Stimulated activated CD8-positive, alpha-beta memory T cell treated with anti-CD3 and anti-CD28 coated beads, Interleukin-12 subunit alpha, Interleukin-12 subunit beta, amount 100 ng/mL, for 1 hour (primary cell): ENCODE data around the gene DYNC2H1.

ENCODE experiments used
- DNase-seq: peaks from one replicate; pipeline ENCODE4 v3.0.0-alpha.2; 2020; ENCODE audit warnings: low read depth

Gene DYNC2H1

DNA sequence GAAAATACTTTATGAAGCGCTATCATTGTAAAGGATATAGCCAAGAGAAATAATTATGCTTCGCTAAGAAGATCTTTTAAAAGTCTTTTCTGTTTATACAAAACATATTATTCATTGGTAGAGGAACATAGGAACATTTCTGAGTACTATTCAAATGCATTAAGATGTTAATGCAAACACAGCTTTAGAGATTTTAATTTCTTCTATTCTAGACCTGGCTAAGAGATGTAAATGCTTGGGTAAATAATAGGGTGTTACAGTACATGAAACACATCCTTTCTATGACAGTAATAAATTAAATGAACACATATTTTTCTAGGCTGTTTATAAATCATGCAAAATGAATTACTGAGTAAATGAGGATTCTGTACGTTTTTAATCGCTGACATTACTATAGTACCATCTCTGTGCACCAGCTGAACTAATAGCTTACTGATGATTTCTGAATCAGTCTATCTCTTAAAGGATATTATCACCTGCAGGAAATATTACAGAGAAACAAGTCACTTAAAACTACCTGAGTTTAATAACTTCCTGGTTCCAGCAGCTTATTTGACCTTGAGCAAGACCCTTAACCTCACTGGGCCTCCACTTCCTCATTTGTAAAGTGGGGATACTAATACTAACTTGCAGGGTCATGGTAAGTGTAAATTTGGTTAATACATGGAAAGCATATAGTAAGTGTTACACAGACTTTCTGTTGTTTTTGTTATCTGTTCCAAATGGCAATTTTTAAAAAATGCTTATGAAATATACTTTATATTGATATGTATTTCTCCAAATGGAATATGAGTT lies 344.9 kb downstream of the DYNC2H1 start:
- DNase-seq, result no peak

DNA sequence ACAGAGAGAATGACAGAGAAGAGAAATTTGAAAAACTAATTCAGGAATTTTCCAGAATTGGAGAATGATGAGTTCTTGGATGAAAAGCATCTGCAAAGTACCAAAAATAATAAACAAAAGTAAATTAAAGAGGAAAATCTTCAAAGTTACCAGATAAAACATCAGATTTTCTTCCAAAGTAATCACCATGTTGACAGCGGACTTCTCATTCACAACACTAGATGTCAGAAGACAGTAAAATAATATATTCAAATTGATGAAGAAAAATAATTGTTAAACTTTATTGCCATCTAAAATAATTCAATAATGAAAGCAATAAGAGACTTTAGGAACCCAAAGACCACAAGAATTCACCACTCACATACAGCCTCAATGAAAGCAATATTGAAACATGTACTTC lies 355.2 kb downstream of the DYNC2H1 start:
- no peak for DNase-seq

DNA sequence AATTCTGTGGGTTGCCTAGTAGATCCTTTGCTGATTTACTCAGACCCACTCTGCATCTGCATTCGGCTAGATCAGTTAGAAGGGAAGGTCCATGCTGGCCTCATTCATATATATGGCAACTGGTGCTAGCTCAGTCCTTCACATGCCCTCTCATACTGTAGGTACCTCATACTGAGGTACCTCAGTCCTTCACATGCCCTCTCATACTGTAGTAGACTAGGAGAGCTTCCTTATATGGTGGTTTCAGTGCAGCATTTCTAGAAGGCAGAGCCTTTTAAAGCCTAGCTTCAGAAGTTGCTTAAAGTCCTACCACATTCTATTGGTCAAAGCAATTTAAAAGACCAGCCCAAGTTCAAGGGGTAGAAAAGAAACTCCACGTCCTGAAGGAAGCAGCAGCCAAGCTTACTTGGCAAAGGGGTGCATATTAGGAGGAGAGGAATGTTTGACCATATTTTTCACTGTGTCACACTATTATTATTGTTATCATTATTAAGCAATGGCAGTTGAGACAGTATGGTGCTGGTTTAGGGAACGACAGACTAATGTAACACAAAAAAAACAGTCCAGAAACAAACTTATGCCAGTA lies 356.4 kb downstream of the DYNC2H1 start:
- no peak for DNase-seq

DNA sequence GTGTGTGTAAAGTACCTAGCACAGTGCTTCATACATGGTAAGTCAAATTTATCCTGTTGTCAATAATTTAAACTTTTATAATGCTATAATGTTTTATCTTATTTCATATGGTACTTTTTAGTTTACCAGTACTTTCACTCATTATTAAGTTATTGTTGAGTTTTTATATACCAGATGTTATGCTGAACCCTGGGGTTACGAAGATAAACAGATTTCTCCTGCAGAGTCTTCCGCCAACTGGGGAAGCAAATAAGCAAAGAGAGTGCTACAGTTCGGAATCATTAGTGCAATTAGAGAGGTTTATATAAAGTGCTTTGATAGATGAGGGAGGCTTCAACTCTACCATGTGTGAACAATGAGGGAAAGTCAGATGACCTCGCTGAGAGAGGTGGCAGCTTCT lies 362.3 kb downstream of the DYNC2H1 start:
- DNase-seq, result no peak

DNA sequence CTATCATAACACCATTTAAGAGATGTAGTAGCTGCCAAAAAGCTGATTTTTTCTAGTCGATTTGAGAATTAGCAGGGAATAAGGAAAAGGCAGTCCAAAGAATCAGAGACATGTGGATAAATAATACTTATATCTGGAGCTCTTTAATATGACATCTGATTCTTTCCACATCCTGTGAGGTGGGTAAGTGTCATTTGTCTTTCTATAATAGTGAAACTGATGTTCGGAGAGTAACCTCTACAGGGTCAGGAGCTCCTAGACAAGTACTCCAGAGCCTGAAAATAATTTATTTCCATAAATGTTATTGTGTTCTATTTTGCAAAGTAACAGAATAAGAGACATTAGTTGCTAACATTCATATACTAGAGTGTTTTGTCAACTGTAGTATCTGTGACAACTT lies 367.6 kb downstream of the DYNC2H1 start:
- no peak for DNase-seq

DNA sequence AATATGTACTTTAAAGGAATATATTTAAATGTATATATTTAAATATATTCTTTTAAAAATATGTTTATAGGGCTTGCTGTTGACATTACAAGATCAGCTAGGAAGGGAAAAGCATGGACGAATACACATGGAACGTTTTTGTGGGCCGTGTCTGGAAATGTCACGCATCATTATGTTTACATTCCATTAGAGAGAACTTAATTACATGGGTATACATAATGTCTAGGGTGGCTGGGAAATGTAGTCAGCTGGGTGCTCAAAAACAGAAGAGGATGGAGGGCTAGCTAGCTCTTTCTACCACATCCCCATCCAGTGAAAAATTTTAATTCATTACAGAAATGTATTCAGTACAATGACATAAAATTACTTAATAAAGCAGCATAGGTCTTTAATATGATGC lies 371.2 kb downstream of the DYNC2H1 start:
- DNase-seq, result no peak

DNA sequence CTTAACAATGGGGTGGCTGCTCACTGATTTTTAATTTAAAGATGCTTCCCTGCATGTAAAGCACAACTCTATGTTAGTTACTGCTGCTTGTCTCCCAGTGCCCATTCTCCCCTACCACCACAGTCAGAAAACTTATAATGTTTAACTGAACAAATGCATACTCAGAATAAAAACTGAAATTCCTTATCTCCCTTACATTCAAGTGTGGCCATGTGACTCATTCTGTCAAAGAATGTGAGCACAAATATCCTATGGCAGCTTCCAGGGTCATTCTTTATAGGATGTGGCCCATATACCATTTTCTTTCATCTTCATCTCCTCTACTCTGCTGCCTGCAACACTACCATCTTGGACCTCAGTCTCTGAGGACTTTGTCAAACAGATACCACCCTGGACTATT lies 374.8 kb downstream of the DYNC2H1 start:
- no peak for DNase-seq

DNA sequence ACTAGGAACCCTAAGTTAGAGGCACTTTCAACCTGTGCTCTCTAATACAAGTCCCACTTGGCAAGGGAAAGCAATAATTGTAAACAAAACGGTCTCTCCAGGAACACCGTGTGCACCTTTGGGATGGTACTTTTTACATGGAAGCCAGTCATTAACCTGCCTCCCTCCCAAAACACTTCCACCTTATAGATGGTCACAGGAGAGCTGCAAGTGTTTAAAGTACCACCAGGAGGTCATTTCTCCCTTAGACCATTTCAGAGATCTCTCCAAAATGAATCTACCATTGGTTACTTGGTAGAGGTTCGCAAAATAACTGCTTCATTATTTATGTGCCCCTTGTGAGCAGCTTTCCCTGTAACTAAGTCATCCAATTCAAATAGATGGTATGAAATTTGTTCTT lies 375.3 kb downstream of the DYNC2H1 start:
- DNase-seq, result no peak

DNA sequence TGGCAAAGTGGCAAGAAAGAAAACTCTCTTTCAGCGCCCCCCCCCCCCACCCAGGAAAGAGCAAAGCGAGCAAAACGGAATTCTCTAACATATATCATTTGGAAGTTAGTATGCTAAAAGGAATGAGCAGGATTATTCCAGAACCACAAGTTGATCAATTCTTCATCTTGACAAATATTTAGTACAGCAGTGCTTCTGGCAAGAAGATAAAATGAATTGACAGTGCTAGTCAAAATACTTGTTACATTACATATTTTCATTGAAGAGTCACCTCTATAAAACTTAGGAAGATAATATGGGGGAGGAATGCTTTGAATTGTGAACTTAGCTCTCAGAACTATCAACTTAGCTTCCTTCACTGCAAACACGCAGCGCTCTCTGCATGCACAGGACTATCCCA lies 377.4 kb downstream of the DYNC2H1 start:
- DNase-seq, result no peak

DNA sequence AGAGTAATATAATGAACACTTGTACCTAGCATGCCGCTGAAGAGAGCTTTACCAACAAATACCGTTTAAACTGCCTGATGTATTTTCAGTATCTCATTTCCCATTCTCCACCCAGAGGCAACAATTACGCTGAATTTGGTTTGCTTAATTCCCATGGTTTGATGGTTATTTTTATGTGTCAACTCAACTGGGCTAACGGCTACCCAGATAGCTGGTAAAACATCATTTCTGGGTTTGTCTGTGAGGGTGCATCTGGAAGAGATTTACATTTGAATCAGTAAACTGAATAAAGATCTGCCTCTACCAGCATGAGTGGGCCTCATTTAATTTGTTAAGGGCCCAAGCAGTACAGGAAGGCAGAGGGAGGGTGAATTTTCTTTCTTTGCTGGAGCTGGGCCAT lies 377.9 kb downstream of the DYNC2H1 start:
- DNase-seq, result no peak

DNA sequence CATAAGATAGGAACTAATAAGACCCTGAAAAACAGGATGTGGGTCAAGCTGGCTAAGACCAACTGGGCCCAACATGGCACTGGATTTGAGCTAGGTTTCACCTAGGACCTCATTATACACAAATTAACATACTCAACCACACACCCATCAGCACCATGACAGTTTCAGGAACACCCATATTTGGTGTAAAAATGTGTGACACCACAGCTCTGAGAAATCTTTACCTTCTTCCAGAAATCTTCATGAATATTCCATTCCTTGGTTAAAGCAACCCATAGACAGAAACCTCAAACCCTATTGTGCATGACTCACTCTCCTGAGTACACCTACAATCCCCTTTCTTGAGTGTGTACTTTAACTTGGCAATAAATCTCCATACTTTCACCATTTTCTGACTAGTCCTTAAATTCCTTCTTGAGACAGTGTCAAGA lies 378.8 kb downstream of the DYNC2H1 start:
- DNase-seq, result no peak

DNA sequence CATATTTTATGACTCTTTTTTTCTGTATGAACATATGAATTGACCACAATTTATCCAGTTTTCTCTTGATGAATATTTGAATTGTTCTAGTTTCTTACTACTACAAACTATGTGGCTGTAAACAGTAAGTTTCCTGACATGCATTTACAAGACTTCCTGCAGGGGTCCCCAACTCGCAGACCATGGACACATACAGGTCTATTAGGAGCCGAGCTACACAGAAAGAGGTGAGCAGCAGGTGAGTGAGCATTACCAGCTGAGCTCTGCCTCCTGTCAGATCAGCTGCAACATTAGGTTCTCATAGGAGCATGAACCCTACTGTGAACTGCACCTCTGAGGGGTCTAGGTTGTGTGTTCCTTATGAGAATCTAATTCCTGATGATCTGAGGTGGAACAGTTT lies 379.4 kb downstream of the DYNC2H1 start:
- no peak for DNase-seq

DNA sequence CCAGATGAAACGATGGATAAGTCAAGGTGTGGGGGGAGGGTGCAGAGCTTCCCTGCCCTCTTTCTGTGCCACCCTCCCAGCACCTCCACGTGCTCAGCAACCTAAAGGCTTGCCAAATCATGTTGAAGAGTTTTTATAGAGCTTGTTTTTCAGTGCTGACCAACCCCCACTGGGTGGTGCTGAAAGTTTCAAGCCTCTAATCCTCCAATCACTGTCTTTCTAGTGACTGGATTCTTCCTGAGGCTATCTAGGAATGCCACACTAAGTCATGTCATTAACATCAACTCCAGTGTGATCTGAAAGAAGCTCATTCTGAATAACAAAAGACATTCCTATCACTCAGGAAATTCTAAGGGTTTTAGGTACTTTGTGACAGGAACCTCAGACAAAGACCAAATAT lies 382.6 kb downstream of the DYNC2H1 start:
- DNase-seq, result no peak

DNA sequence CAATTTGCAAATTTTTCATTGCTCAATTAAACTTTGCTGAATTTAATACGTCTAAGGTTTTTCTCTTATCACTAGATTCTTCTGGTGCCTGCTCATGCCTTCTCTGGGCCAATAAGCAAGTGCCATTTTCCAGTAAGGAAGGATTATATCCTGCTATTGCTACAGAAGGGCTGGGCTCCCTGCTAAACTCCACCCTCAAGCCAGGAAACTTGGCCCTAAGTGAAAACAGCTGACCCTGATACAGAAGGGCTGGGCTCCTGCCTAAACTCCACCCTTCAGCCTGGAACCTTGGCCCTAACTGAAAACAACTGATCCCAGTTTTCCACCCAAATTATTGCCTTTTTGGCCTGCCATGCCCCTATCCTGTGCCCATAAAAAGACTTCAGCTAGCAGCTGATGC lies 385.3 kb downstream of the DYNC2H1 start:
- no peak for DNase-seq

DNA sequence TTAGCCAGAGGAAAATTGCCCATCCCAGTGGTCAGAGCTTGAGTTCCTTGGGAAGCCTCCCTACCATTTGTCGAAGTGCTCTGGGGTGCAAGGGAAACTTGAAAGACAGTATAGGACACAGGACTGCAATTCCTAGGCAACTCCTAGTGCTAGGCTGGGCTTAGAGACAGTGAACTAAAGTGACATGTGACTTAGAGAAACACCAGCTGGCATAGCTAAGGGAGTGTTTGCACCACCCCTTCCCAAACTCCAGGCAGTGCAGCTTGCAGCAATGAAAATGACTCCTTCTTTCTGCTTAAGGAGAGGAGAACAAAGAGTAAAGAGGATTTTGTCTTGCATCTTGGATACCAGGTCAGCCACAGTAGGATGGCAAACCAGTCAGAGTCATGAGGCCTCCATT lies 388.0 kb downstream of the DYNC2H1 start:
- no peak for DNase-seq

DNA sequence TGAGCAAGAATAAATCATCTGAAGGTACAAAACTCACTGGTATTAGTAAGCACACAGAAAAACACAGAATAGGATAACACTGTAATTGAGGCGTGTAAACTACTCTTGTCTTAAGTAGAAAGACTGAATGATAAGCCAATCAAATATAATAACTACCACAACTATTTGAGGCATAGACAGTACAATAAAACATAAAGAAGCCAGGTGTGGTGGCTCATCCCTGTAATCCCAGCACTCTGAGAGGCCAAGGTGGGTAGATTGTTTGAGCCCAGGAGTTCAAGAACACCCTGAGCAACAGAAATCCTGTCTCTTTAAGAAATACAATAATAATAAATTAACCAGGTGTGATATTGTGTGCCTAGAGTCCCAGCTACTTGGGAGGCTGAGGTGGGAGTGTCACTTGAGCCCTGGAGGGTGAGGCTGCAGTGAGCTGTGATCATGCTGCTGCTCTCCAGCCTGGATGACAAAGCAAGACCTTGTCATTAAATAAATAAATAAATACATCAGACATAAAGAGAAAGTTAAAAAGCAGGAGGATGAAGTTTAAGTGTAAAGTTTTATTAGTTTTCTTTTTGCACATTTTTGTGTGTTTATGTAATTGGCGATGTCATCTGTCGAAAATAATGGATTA lies 390.6 kb downstream of the DYNC2H1 start:
- DNase-seq, result no peak

DNA sequence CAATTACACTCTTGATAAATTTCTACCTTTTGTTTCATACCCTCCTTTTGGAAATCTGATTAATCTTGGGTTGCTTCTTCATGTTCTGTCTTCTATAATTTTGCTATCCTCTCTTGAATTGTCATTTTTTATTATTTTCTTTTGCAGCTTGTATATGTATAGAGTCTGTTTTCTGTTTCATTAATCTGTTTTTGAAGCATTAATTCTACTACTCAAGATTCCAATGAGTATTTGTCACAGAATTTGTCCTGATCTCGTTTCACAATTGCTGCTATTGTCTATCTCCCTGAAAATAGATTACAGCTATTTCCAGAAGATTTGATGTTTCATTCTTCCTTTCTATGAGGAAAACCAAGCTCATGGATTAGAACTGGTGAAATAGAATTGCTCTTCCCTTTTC lies 406.1 kb downstream of the DYNC2H1 start:
- DNase-seq, result no peak

DNA sequence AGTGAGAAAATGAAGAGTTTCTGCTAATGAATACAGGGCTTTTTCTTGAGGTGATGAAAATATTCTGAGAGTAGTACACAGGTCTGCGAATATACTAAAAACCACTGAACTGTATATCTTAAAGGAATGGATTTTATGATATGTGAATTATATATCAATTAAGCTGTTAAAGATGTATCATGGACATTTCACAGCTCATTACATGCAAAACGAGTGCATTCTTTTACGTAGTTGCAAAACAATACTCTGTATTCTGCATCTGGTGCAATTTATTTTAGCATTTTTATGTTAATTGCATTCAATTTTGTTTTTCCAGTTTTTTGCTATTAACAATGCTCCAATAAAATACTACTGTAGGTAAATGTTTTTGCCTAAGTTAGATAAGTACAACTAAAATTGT lies 411.6 kb downstream of the DYNC2H1 start:
- DNase-seq, result no peak

DNA sequence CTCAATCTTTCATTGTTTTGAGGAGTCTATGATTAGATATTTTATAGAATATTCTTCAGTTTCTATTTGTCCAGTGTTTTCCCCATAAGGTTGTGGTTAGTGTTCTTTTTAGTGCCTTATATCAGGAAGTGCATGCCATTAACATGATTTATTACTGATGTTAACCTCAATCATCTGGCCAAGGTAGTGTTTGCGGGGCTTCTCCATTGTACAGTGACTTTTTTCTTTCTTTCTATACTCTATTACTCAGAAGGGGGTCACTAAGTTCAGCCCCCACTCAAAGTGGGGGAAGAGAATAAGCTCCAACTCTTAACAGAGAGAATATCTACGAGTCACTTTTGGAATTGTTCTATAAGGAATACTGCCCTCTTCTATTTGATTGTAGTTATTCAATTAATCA lies 415.8 kb downstream of the DYNC2H1 start:
- DNase-seq, result no peak

DNA sequence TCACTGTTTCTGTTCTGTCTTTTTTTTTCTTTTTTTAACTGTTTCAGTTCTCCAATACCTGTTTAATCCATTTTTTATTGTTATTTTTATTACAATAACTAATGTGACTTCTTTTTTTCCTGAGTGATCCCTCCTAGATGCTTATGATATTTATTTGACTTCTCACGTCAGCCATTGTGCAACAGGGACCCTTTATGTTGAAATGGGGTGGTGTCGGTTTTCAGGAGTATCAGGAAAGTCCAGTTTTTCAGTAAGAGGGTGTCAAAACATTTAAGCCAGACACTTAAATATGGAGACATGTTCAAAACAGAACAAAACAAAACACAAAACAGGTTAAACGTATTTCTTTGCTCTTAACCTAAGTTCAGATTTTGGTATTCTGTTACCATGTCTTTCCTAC lies 418.8 kb downstream of the DYNC2H1 start:
- DNase-seq, result no peak

DNA sequence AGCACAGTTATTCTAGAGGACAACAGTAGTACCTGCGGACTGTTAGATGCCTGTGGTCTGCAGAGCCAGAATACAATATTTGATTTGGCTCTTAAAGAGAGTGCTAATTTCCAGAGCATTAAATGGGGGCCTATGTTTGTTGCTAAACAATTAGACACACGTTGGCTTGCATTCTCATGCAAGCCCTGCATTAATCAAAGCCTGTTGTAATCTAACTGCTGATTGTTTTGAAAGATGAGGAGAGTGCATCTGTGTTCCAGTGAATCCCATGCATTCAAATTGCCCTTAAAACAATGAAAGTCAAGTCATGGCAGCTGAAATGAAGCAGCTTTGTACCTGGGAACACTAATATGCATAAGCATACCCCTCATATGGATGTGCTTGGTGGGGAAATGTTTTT lies 419.4 kb downstream of the DYNC2H1 start:
- no peak for DNase-seq

DNA sequence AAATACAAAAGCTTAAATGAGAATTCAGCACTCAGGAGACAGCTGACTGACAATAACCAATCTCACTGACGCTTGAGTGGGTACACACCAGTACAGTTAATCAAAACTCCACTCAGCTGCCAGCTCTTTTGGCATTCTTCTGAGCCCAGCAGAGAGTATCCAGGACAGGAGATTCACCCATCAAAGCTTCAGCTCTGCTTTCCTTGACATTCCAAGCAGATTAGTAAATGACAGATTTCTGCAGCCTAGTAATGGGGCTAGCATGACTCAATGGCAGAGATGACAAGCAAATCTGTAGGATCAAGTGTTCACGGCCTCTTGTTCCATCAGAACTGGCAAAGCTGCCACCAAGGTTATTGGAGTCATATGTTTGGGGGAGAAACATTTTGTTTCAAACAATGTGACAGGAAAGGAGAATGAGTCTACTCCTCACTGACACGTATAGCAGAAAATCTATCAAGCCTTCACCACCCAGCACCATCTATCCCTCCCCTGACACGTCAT lies 420.0 kb downstream of the DYNC2H1 start:
- no peak for DNase-seq
